PC-9 (cell line): ENCODE results near the gene RAB18. TPM values are rescaled to one million over a fixed set of nuclear protein-coding genes. Genes with fewer than 3 reads are reported as not detected.

ENCODE experiments used
- BruUV-seq: library from RNA; stranded (reverse); fragments of 400-500 nt; replicated peaks from 2 replicates; lab custom pipeline; 2021; lab: Mats Ljungman, UMichigan
- CTCF ChIA-PET: fragments of 300-600 bp; sonication (Branson Sonifier 250); formaldehyde crosslinking; loops from one replicate; lab custom pipeline; 2022; ENCODE audit warnings: antibody characterized with exemption; lab: Charles Lee
- POLR2A ChIA-PET: fragments of 300-600 bp; sonication (Branson Sonifier 250); formaldehyde crosslinking; loops from one replicate; lab custom pipeline; 2022; ENCODE audit warnings: antibody characterized with exemption; ENCODE audit not compliant: unreplicated experiment; lab: Charles Lee
- DNase-seq, 2 experiments: peaks; one replicate each; pipeline versions ENCODE4 v3.0.0 to v3.0.0-alpha.2; 2015 to 2022; ENCODE audit warnings: mixed read lengths in 1 of 2
- H2AFZ ChIP-seq: fragments of 200-600 bp; sonication (generic); 2 replicates; pipeline ENCODE4 v1.8.1; 2017; ENCODE audit warnings: antibody characterized with exemption
- H3F3A ChIP-seq: fragments of 200-600 bp; sonication (generic); 2 replicates; pipeline ENCODE4 v1.8.1; 2017; ENCODE audit warnings: antibody characterized with exemption, mild to moderate bottlenecking, low read depth; ENCODE audit not compliant: insufficient read depth
- H3K27ac ChIP-seq: fragments of 200-600 bp; sonication (generic); 2 replicates; pipeline ENCODE4 v1.6.1; 2016; ENCODE audit warnings: mixed run types
- H3K27me3 ChIP-seq: fragments of 200-600 bp; sonication (generic); 2 replicates; pipeline ENCODE4 v1.6.1; 2016; ENCODE audit warnings: low read depth, mixed run types; ENCODE audit not compliant: insufficient read depth
- H3K36me3 ChIP-seq: fragments of 200-600 bp; sonication (generic); 2 replicates; pipeline ENCODE4 v1.6.1; 2016; ENCODE audit warnings: low read depth, mixed run types
- H3K4me1 ChIP-seq: fragments of 200-600 bp; sonication (generic); replicated peaks from 2 replicates; pipeline ENCODE4 v1.6.1; 2016; ENCODE audit warnings: mixed run types; ENCODE audit not compliant: insufficient read depth
- H3K4me2 ChIP-seq: fragments of 200-600 bp; sonication (generic); 2 replicates; pipeline ENCODE4 v1.6.1; 2017; ENCODE audit warnings: mixed run types
- H3K4me3 ChIP-seq: fragments of 200-600 bp; sonication (generic); 2 replicates; pipeline ENCODE4 v1.6.1; 2016; ENCODE audit warnings: mixed run types
- H3K79me2 ChIP-seq: fragments of 200-600 bp; sonication (generic); 2 replicates; pipeline ENCODE4 v1.6.1; 2017; ENCODE audit warnings: low read depth, mixed run types
- H3K9me2 ChIP-seq: fragments of 200-600 bp; sonication (generic); 2 replicates; pipeline ENCODE4 v1.8.1; 2017; ENCODE audit warnings: mild to moderate bottlenecking; ENCODE audit not compliant: insufficient read depth
- H3K9me3 ChIP-seq: fragments of 200-600 bp; sonication (generic); 2 replicates; pipeline ENCODE4 v1.8.1; 2016; ENCODE audit warnings: low read depth; ENCODE audit not compliant: insufficient read depth
- H4K20me1 ChIP-seq: fragments of 200-600 bp; sonication (generic); 2 replicates; pipeline ENCODE4 v1.8.1; 2017; ENCODE audit not compliant: insufficient read depth
- CTCF ChIP-seq: fragments of 200-600 bp; sonication (generic); conservative IDR thresholded peaks from 2 replicates; pipeline ENCODE4 v1.6.1; 2017; ENCODE audit warnings: mixed run types, antibody characterized with exemption, mild to moderate bottlenecking, moderate library complexity
- EZH2 ChIP-seq: fragments of 200-600 bp; sonication (generic); IDR thresholded peaks from 2 replicates; pipeline ENCODE4 v1.8.0; 2017; ENCODE audit warnings: antibody characterized with exemption, low read depth
- intact Hi-C: fragments of 100-400 bp; cut with micrococcal nuclease; formaldehyde crosslinking; loops from one replicate; pipeline ENCODE4 v1.10.0; 2022; ENCODE audit not compliant: unreplicated experiment
- total RNA-seq: library from RNA; stranded (reverse); gene quantifications from 2 replicates; pipeline ENCODE4 v1.2.3, GENCODE V29; 2021

The RAB18 gene
- total RNA-seq, 1 experiment from 2014 or later, result 63.1 TPM

DNA sequence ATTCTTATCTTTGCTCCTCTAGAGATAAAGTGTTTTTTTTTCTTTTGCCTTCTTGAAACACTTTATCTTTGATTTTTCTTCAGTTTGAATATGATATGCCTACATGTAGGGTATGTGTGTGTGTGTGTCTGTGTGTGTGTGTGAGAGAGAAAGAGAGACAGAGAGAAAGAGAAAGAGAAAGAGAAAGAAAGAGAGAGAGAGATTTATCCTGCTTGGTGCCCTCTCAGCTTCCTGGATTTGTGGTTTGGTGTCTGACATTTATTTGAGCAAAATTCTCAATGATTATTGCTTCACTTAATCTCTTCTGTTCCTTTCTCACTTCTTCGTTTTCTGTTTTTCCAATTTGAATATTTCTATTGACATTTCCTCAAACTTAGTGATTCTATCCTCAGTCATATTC lies 60.3 kb downstream of the RAB18 start:
- BruUV-seq, result no TSS peak
- no peaks in the 10 kb centered on the region for H3K27me3 ChIP-seq
- intact Hi-C loops, result no loop called here
- no peak overlapping the region for H3K4me2 ChIP-seq
- H4K20me1 ChIP-seq, result no peaks in the 10 kb centered on the region
- no peak overlapping the region for H2AFZ ChIP-seq
- no peaks in the 10 kb centered on the region for H3K4me1 ChIP-seq
- DNase-seq, result no peak
- no peaks in the 10 kb centered on the region for H3K36me3 ChIP-seq
- no peak overlapping the region for H3K4me3 ChIP-seq
- TF ChIP-seq CTCF, result no peak
- TF ChIP-seq EZH2, result no peak
- H3K79me2 ChIP-seq, result no peaks in the 10 kb centered on the region
- no peaks in the 10 kb centered on the region for H3K9me2 ChIP-seq
- CTCF ChIA-PET, result no interaction called here
- no peaks in the 10 kb centered on the region for H3K9me3 ChIP-seq
- H3K27ac ChIP-seq, result no peak overlapping the region
- no peaks in the 10 kb centered on the region for H3F3A ChIP-seq
- POLR2A ChIA-PET, result no interaction called here

DNA sequence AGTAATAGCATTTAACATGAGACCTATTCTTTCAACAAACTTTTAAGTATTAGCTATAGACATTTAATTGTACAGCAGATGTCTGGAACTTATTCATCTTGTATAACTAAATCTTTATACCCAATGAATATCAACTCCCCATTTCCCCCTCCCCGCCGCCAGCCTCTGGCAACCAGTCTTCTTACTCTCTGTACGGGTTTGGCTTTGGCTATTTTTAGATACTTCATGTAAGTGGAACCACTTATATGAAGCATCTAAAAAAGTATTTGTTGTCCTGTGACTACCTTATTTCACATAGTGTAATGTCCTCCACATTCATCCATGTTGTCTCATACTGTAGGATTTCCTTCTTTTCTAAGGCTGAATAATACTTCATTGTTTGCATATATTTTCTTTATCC lies 60.8 kb downstream of the RAB18 start:
- Histone ChIP-seq H3K4me1 (no peaks in the 10 kb centered on the region), H3K36me3 (no peaks in the 10 kb centered on the region), H4K20me1 (no peaks in the 10 kb centered on the region), H3K79me2 (no peaks in the 10 kb centered on the region), H3K9me3 (no peaks in the 10 kb centered on the region), H3K4me2 (no peak overlapping the region), H3F3A (no peaks in the 10 kb centered on the region), H2AFZ (no peak overlapping the region), H3K27ac (no peak overlapping the region), H3K27me3 (no peaks in the 10 kb centered on the region), H3K9me2 (no peaks in the 10 kb centered on the region), H3K4me3 (no peak overlapping the region)
- CTCF ChIA-PET, result no interaction called here
- POLR2A ChIA-PET, result no interaction called here
- TF ChIP-seq EZH2 (no peak), CTCF (no peak)
- intact Hi-C loops, result no loop called here
- no peak for DNase-seq
- BruUV-seq, result no TSS peak

DNA sequence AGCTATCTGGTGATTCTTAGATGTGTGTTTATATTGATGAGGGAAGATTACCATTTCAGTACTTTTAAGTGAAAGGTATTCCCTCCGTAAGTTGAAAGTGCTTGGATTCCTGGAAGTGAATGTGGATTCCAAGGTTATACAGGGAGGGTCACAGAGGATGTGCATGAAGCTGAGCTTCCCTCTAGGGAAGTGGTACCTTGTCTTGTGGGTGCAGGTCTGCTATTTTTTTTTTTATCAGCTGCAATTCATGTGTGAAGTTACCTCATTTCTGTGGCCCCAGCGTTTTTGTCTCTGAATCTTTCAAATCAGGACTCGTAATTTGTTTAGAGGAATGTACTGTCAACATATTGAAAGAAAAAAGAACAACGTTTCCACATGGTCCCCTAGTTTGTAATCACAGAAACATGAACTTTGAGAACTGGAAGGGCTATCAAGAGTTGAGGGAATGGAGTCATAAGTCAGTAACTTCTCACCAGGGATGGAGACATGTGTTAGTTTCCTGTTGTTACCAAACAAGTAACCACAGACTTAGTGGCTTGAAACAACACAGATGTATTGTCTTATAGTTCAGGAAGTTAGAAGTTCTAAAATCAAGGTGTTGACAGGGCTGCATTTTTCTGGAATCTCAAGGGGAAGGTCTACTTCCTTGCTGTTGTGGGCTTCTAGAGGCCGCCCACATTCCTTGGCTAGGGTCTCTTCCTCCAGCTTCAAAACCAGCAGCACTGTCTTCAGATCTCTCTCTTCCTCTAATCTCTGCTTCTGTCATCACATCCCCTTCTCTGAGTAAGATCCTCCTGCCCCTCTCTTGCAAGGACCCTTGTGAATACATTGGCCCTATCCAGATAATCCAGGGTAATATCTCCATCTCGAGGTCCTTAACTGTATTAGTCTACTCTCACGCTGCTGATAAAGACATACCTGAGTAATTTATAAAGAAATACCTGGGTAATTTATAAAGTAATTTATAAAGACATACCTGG lies 64.4 kb downstream of the RAB18 start:
- no peaks in the 10 kb centered on the region for H3K4me1 ChIP-seq
- no peaks in the 10 kb centered on the region for H4K20me1 ChIP-seq
- H3K36me3 ChIP-seq, result no peaks in the 10 kb centered on the region
- BruUV-seq, result no TSS peak
- no peaks in the 10 kb centered on the region for H3K9me3 ChIP-seq
- no peak overlapping the region for H3K4me2 ChIP-seq
- no peaks in the 10 kb centered on the region for H3F3A ChIP-seq
- no peak overlapping the region for H3K27ac ChIP-seq
- no peaks in the 10 kb centered on the region for H3K9me2 ChIP-seq
- DNase-seq, result no peak
- H2AFZ ChIP-seq, result no peak overlapping the region
- ChIA-PET CTCF (no interaction called here), POLR2A (no interaction called here)
- H3K27me3 ChIP-seq, result no peaks in the 10 kb centered on the region
- TF ChIP-seq CTCF, result no peak
- no peak for TF ChIP-seq EZH2
- no peaks in the 10 kb centered on the region for H3K79me2 ChIP-seq
- intact Hi-C loops, result no loop called here
- no peak overlapping the region for H3K4me3 ChIP-seq
